ENCODE measurements around the gene SYT11.

DNA sequence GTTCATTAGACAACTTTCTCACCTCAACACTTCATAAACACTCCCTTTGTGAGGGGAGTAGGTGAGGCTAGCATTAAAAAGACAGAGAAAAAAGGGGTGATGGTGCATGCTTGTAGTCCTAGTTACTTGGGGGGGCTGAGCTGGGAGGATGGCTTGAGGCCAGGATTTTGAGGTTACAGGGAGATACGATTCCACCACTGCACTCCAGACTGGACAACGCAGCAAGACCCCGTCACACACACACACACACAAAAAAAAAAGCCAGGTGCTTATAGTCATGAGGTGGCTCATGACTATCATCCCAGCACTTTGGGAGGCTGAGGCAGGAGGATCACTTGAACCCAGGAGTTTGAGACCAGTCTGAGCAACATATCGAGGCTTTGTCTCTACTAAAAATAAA, 31.9 kb upstream of the SYT11 start:
- TF ChIP-seq CTCF (IDR thresholded peaks at IDR 0.05 in 4 of 5, conservative IDR thresholded peaks at IDR 0.05 in 1 of 5) = no peak
- no peak for TF ChIP-seq POLR2A (IDR thresholded peaks at IDR 0.05)
